Measurements from ENCODE around the gene PPP1R36.

DNA sequence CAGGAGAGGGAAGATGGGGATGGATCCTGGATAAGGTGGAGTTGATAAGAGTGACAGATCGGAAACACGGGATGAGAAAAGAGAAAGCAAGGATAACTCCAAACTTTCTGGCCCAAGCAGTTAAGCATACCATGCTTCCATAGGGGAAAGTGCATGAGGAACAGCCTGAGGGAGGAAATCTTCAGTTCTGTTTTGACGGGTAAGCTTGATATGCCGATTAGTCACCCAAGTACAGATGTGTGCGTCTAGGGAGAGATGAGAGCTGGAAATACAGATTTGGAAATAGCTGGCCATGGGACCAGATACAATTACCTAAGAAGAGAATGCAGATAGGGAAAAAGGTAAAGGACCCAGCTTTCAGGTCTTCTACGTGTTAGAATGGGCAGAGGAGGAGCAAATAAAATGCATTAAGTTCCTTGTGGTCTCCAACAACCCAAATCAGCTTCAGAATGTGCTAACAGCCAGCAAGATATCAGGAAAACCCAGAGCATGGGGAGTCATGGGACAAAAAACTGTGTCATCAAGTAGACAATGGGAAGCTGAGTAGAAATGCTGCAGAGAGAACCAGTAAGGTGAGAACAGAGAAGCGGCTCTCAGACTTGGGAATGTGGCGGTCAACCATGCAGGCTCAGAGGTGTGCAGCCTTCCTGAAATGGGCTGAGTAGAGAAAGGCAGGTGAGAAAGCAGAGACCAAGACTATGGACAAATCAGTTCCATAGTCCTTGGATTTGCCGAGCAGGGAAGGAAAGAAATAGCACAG lies 56.3 kb downstream of the PPP1R36 start:
- TF ChIP-seq EP300 (IDR thresholded peaks at IDR 0.05; ENCODE audit: borderline replicate concordance in 1 of 2, low read depth in 2 of 2, low read length in 2 of 2) (no peak), TBP (IDR thresholded peaks at IDR 0.05; ENCODE audit: low read depth, low read length) (no peak), HDAC2 (IDR thresholded peaks at IDR 0.05; ENCODE audit: borderline replicate concordance in 1 of 2, low read depth in 2 of 2, low read length in 2 of 2) (no peak), RAD21 (IDR thresholded peaks at IDR 0.05 in 1 of 2, conservative IDR thresholded peaks at IDR 0.05 in 1 of 2; ENCODE audit: low read depth in 2 of 2, low read length in 2 of 2) (no peak), SAP30 (IDR thresholded peaks at IDR 0.05; ENCODE audit: insufficient read depth, insufficient replicate concordance, low read length) (no peak), TCF12 (IDR thresholded peaks at IDR 0.05; ENCODE audit: low read depth, low read length) (no peak), CEBPB (IDR thresholded peaks at IDR 0.05; ENCODE audit: low read depth, low read length) (no peak), SRF (IDR thresholded peaks at IDR 0.05; ENCODE audit: low read depth, low read length) (no peak), EZH2 (IDR thresholded peaks at IDR 0.05; ENCODE audit: low read depth, low read length, severe bottlenecking) (no peak), MAFK (IDR thresholded peaks at IDR 0.05; ENCODE audit: low read depth, low read length) (no peak), NRF1 (IDR thresholded peaks at IDR 0.05; ENCODE audit: low read depth, low read length) (no peak), ZNF274 (IDR thresholded peaks at IDR 0.05; ENCODE audit: borderline replicate concordance, extremely low read depth, low read length) (no peak)
- TF ChIP-seq, protein P1, sequence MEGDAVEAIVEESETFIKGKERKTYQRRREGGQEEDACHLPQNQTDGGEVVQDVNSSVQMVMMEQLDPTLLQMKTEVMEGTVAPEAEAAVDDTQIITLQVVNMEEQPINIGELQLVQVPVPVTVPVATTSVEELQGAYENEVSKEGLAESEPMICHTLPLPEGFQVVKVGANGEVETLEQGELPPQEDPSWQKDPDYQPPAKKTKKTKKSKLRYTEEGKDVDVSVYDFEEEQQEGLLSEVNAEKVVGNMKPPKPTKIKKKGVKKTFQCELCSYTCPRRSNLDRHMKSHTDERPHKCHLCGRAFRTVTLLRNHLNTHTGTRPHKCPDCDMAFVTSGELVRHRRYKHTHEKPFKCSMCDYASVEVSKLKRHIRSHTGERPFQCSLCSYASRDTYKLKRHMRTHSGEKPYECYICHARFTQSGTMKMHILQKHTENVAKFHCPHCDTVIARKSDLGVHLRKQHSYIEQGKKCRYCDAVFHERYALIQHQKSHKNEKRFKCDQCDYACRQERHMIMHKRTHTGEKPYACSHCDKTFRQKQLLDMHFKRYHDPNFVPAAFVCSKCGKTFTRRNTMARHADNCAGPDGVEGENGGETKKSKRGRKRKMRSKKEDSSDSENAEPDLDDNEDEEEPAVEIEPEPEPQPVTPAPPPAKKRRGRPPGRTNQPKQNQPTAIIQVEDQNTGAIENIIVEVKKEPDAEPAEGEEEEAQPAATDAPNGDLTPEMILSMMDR (IDR thresholded peaks at IDR 0.05; ENCODE audit: control extremely low read depth in 1 of 3, insufficient read depth in 1 of 3, low read depth in 1 of 3, low read length in 3 of 3) = no peak
